WERI-Rb-1 (cell line): ENCODE measurements around the gene PIK3R6.

ENCODE experiments used
- DNase-seq: peaks from one replicate; pipeline ENCODE4 v3.0.0-alpha.2; 2020
- H3K27ac ChIP-seq: fragments of 250-450 bp; sonication (Bioruptor Pico); 2 replicates; pipeline ENCODE4 v1.5.1; 2020; ENCODE audit warnings: mild to moderate bottlenecking, moderate library complexity
- H3K27me3 ChIP-seq: fragments of 250-450 bp; sonication (Bioruptor Pico); 2 replicates; pipeline ENCODE4 v1.5.1; 2021; ENCODE audit warnings: mild to moderate bottlenecking, low read depth, moderate library complexity; ENCODE audit not compliant: insufficient read depth, severe bottlenecking
- H3K36me3 ChIP-seq: fragments of 250-450 bp; sonication (Bioruptor Pico); 2 replicates; pipeline ENCODE4 v1.5.1; 2020; ENCODE audit warnings: mild to moderate bottlenecking, moderate library complexity
- H3K4me3 ChIP-seq: 2 replicates; pipeline ENCODE4 v1.5.1; 2011; ENCODE audit warnings: low read depth, mild to moderate bottlenecking, control low read depth, low read length
- H3K9me3 ChIP-seq: fragments of 250-450 bp; sonication (Bioruptor Pico); 2 replicates; pipeline ENCODE4 v1.5.1; 2021; ENCODE audit warnings: mild to moderate bottlenecking, moderate library complexity; ENCODE audit not compliant: severe bottlenecking
- CTCF ChIP-seq: IDR thresholded peaks from 2 replicates; pipeline ENCODE4 v1.5.1; 2011; ENCODE audit warnings: low read depth, mild to moderate bottlenecking, control low read depth, inconsistent platforms, low read length

The PIK3R6 gene

GRCh38 chr17:8912084-8912981 is 44.9 kb upstream of the PIK3R6 start:
- DNase-seq, result peak; percentile 59

GRCh38 chr17:8910969-8911604 is 43.6 kb upstream of the PIK3R6 start:
- no peaks in the 10 kb centered on the region for H3K9me3 ChIP-seq
- no peaks in the 10 kb centered on the region for H3K36me3 ChIP-seq
- H3K4me3 ChIP-seq, result no peak overlapping the region
- no peak for TF ChIP-seq CTCF
- no peak overlapping the region for H3K27ac ChIP-seq
- DNase-seq, result no peak
- no peaks in the 10 kb centered on the region for H3K27me3 ChIP-seq

More at GRCh38 chr17:8912084-8912981, 44.9 kb upstream of the PIK3R6 start:
- Histone ChIP-seq H3K27ac (no peak overlapping the region), H3K27me3 (no peaks in the 10 kb centered on the region), H3K4me3 (no peak overlapping the region), H3K36me3 (no peaks in the 10 kb centered on the region), H3K9me3 (peaks cover 6% of the 10 kb centered on the region)
- TF ChIP-seq CTCF, result no peak

GRCh38 chr17:8909586-8910270 is 42.3 kb upstream of the PIK3R6 start:
- no peak overlapping the region for H3K27ac ChIP-seq
- H3K27me3 ChIP-seq, result no peaks in the 10 kb centered on the region
- no peak overlapping the region for H3K4me3 ChIP-seq
- no peak for TF ChIP-seq CTCF
- DNase-seq, result no peak
- no peaks in the 10 kb centered on the region for H3K9me3 ChIP-seq
- H3K36me3 ChIP-seq, result no peaks in the 10 kb centered on the region

- Histone ChIP-seq H3K27ac (no peak overlapping the region), H3K36me3 (no peaks in the 10 kb centered on the region), H3K9me3 (no peaks in the 10 kb centered on the region), H3K4me3 (no peak overlapping the region), H3K27me3 (no peaks in the 10 kb centered on the region)
- TF ChIP-seq CTCF, result no peak
- DNase-seq, result no peak
Observed at GRCh38 chr17:8905331-8905730, 37.9 kb upstream of the PIK3R6 start.

- no peaks in the 10 kb centered on the region for H3K9me3 ChIP-seq
- H3K27ac ChIP-seq, result no peak overlapping the region
- TF ChIP-seq CTCF, result no peak
- H3K4me3 ChIP-seq, result no peak overlapping the region
- H3K36me3 ChIP-seq, result no peaks in the 10 kb centered on the region
- H3K27me3 ChIP-seq, result no peaks in the 10 kb centered on the region
- DNase-seq, result no peak
Observed at GRCh38 chr17:8904686-8905085, 37.2 kb upstream of the PIK3R6 start.
